Fibroblast of skin of right quadriceps (primary cell): ENCODE measurements around the gene DPP6.

Experiments used
- DNase-seq: peaks from one replicate; pipeline ENCODE4 v3.0.0-alpha.2; 2013

DPP6 gene

GRCh38 chr7:154345093-154345492, 292.9 kb downstream of the DPP6 start:
- DNase-seq = no peak

- no peak for DNase-seq
Measured at GRCh38 chr7:154347700-154348266, 295.6 kb downstream of the DPP6 start.

- DNase-seq = no peak
Measured at GRCh38 chr7:154350892-154351291, 298.7 kb downstream of the DPP6 start.

DNA sequence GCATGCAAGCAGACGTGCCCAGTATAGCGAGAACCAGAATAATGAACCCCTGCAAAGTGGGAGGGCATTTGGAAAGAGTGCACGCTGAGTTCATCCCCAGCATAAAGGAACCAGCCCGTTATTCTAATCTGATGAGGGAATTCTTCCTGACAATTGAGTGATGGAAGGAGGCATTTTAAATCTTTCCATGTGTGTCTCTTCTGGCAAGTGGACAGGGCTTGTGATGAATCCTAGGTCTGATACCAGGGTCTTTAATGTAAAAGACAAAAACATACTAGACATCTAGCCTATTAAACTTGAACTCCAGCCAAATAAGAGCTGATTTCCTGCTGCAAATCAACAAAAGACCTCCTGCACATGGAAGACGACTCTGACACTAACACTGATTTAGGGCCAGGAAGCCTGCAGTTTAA, 301.2 kb downstream of the DPP6 start:
- no peak for DNase-seq

GRCh38 chr7:154364170-154364569, 312.0 kb downstream of the DPP6 start:
- no peak for DNase-seq

GRCh38 chr7:154371424-154371823, 319.2 kb downstream of the DPP6 start:
- DNase-seq = no peak

DNA sequence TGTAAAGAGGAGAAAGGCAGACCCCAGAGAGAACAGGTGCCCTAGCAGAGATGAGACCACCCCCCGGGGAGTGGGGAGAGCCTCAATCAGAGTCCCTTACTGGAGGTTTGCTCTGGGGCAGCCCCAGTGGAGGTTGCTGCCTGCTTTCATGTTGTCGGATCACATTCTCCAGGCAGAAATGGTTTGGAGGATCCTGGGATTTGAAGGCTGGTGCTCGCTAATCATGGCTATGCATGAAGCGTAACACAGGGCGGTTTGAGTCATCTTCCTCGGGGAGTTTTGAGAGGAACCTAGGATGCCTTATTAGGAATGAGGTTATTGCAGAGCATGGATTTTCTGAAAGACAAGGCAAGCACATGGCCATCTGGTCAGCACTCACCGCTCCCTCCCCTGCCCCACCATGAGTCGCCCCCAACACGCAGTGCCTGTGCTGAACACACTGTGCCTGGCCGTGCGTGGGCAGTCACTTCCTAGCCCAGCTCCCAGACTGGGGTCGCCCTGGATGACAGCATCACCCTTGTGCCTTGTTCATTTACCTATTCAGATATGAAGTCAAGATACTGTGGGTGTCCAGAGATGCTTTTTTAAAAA, 319.9 kb downstream of the DPP6 start:
- no peak for DNase-seq

- DNase-seq = no peak
Measured at GRCh38 chr7:154373956-154374355, 321.8 kb downstream of the DPP6 start.

DNA sequence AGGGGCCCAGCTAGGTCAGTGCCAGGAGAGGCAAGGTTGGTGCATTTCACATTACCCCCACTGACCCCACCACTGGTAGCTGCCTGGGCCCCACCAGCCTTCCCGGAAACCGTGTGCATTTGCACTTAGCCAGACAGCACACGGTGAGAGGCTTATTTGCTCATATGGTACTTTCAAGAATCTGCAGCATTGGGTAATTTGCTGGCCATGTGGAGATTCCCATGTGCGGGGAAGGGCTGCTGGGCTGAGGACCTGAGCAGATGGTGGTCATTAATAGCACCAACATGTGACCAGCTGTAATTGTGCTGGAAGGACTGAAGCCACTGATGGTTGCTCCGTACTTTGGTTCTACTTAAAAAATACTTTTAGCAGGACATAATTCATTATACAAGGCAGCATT, 323.8 kb downstream of the DPP6 start:
- no peak for DNase-seq

- no peak for DNase-seq
Measured at GRCh38 chr7:154380771-154381170, 328.6 kb downstream of the DPP6 start.

GRCh38 chr7:154383045-154383444, 330.8 kb downstream of the DPP6 start:
- no peak for DNase-seq

GRCh38 chr7:154385214-154385613, 333.0 kb downstream of the DPP6 start:
- DNase-seq = no peak

- no peak for DNase-seq
Measured at GRCh38 chr7:154387252-154387651, 335.1 kb downstream of the DPP6 start.

DNA sequence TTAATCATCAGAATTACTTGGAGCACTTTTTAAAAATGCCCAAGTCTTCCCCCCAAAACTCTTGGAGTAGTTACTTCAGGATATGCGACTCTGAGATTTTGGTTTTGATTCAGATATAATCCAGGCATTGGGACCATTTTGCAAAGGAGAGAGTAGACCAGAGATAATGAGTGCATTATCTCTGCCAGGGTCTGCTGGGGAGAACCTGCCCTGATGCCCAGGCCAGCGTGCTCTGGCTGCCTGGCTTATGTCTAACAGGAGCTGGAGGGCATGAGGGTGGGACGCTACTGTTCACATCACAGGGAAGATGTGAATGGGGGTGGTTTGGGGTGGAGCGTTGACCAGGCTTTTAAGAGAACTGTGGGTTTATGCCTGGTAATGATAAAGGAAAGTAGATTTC, 336.2 kb downstream of the DPP6 start:
- no peak for DNase-seq

DNA sequence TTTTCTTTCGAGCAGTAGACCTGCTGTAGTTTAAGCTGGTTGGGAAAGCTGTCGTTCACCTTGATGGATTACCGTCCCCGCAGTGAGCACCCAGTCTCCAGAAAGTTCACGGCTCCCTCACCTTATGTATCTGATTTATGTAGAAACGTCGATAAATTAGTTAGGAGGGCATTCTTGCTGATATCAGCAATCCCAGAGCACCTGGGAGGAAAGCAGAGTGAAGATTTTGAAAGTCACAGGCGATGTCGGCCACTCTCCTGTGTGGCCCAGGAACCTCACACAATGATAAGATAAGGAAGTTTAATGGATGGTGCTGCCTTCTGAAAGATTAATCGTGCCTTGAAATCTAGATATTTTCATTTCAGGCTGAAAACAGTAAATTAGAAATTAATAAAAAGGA, 336.8 kb downstream of the DPP6 start:
- no peak for DNase-seq

- DNase-seq = no peak
Measured at GRCh38 chr7:154390961-154391360, 338.8 kb downstream of the DPP6 start.

GRCh38 chr7:154394804-154395203, 342.6 kb downstream of the DPP6 start:
- DNase-seq = no peak

GRCh38 chr7:154406312-154406711, 354.1 kb downstream of the DPP6 start:
- no peak for DNase-seq

DNA sequence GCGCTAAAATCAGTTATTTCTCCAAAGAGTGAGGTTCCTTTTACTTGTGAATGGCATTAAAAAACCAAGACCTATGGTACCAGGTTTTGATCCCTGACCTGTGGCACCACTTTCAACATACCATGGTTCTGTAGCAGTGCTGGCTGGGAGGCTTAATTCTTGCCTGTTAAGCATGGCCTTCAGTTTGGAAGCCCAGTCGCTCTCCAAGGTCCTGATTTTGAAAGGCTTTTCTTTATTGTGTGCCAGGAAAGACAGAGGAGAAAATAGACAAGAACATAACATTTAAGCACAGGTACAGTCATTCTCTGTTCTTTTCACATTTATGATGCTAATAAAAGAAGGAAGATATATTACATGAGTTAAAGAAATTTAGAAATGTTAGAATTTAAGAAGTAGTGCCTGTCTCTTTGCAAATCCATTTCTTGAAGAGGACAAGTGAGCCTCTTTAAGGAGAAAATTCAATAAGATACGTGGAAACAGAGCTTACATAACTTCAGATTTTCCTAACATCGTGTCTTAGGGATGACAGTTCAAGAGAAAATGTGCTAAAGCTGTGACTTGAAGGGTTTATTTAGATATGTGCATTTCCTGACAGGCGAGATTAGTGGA, 357.6 kb downstream of the DPP6 start:
- no peak for DNase-seq

DNA sequence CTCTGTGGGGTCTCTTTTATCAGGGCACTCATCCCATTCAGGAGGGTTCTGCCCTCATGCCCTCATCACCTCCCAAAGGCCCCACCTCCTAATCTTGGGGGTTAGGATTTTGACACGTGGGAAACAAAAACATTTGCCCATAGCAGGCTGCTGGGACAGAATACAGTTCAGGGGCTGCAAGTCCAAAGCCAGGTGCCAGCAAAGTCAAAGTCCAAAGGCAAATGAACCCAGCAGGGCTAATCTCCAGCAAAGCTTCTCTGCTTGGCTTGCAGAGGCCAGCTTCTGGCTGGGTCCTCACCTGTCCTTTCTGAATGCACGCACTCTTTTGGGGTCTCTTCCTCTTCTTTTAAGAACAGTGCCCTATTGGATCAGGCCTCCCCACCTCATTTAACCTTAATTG, 359.9 kb downstream of the DPP6 start:
- no peak for DNase-seq

GRCh38 chr7:154415709-154416399, 363.7 kb downstream of the DPP6 start:
- DNase-seq = no peak

- no peak for DNase-seq
Measured at GRCh38 chr7:154416714-154417113, 364.5 kb downstream of the DPP6 start.

GRCh38 chr7:154419344-154419743, 367.1 kb downstream of the DPP6 start:
- no peak for DNase-seq

- DNase-seq = no peak
Measured at GRCh38 chr7:154423231-154423630, 371.0 kb downstream of the DPP6 start.
